Kidney tubule cell (primary cell): ENCODE results near the gene TOX3.

Source experiments
- DNase-seq: peaks from one replicate; pipeline ENCODE4 v3.0.0-alpha.2; 2018; ENCODE audit warnings: low spot score

Gene TOX3

DNA sequence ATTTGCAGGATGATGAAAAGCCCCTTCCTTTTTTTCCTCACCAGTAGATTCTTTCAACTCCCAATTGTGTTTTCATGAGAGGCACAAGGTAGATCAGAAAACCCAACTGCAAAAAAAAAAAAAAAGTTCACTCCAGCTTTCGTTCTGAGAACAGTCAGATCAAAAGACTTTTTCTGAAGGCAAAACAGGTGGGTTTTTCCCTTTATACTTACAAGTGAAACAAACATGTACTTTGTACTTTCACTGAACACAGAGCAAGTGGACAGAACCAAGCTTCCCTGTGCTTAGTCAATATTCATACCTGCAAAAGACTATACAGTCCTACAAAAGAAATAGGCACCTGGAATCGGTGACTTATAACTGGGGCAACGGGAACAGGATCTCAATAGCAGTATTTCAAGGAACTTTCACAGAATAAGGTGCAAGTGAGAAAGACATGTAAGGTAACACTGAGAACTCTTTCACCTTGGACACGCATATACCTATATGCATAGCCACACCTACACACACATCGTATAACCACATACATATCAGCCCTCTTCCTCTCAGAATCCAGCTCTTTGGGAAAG is 54.1 kb downstream of the TOX3 start:
- DNase-seq: no peak

DNA sequence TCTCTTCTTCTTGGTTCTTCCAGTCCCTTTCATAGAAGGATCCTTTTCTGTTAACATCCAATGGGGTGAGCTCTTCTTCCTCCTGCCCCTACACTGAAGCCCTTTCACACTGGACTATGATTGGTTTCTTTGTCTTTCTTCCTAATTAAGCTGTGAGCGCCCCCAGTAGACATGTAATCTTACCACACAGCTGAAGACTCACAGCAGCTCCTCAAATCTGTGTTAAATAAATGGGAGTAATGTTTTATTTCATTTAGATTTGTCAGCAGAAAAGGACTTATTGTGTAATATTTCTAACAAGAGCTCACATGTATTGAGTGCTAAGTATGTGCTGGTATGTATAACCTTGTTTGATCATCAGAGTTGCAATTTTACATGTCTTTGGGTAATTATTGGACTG is 55.7 kb downstream of the TOX3 start:
- no peak for DNase-seq

- no peak for DNase-seq
Measured at GRCh38 chr16:52489894-52490293, 57.0 kb downstream of the TOX3 start.

GRCh38 chr16:52488837-52489289 is 58.1 kb downstream of the TOX3 start:
- DNase-seq: no peak

DNA sequence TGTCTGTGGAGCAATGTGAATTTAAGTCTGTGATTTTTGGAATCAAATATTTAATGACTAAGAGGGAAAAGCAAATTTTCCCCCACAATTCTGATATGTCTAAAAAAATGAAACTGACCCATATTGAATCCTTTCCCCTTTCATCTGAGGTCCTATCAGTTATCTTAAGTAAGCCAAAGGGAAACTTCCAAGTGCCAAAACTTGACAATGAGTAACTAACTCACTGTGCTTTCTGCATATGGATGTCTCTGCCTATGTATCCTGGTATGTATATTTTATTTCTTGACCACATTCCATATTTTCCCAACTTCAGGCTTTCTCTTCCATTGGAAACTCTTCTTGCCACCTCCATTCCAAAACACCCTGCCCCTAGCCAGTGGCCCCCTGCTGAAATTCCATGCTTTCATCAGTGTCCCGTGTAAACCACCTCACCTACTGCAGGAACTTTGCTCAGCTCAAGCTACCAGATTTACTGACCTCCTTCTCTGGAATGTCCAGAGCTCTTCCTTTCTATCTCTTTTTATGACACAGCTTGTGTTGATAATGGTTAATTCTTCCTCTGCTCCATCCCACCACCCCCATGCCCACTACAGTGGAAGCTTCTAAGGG is 59.0 kb downstream of the TOX3 start:
- DNase-seq: no peak

DNA sequence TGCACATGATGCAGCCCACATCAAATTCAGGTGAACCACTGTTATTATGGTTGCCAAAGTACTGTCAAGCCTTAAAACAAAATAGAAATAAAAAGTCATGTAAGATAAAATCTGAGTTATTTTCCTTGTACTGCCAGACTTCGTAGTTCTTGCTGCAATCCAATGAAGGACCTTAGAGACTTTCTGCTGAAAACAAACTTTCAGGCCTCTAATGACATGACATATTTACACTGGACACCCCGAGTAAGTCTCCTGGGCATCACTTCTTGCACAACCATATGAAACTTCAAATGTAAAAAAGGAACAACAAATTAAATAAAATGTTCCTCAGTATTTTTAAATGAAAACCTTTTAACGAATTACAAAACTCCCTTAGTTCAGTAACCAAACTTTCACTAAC is 66.7 kb downstream of the TOX3 start:
- no peak for DNase-seq

DNA sequence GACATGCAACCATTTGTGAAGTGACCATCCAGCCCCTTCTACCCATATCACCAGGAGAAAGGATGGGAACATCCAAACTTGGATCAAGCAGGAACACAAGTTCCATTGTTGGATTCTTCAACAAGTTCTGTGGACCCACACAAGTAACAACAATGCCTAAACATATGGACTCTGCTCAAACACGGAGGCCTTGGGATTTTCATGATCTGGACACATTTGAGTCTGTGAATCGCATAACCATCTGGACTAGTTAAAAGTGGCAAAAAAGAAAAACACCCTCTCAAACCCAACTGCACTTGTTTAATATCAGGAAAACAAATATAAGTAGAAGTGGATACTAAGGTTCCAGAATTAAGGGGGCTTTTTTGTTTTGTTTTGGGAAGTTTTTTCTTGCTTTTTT is 70.8 kb downstream of the TOX3 start:
- DNase-seq: no peak

DNA sequence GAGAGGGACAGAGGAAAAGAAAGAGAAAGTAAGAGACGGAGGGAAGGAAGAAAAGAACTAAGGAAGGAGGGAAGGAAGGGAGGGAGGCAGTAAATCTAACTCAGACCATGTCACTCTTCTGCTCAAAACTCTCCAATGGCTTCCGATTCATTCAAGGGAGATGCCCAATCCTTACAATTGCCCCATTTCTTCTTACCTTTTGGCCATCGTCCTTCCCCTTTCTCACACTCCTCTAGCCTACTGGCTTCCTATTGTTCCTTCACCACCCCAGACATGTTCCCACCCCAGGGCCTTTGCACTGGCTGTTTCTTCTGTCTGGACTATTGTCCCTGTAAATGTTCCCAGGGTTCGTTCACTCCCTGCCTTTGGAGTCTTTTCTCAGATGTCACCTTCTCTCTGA is 72.3 kb downstream of the TOX3 start:
- DNase-seq: no peak

DNA sequence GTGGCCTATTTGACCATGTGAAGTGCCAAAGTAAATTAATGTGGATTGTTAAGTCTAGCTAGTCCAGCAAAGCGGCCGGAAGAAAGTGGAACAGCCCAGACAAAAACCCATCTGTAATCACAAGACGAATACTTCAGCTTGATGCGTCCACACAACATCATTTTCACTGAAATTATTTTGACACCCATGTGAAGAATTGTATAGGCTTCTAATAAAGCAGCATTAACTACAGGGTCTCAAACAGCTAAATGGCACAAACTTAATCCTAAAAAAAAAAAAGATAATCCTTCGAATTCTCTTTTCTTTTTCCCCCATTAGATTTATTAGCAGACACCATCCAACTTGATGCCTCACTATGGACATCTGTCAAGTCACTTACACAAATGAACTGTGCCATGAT is 73.8 kb downstream of the TOX3 start:
- DNase-seq: no peak

GRCh38 chr16:52471650-52472370 is 75.1 kb downstream of the TOX3 start:
- peak; percentile 33 for DNase-seq

GRCh38 chr16:52470585-52470984 is 76.4 kb downstream of the TOX3 start:
- DNase-seq: no peak

- peak; percentile 64 for DNase-seq
Measured at GRCh38 chr16:52469775-52470174, 77.2 kb downstream of the TOX3 start.

DNA sequence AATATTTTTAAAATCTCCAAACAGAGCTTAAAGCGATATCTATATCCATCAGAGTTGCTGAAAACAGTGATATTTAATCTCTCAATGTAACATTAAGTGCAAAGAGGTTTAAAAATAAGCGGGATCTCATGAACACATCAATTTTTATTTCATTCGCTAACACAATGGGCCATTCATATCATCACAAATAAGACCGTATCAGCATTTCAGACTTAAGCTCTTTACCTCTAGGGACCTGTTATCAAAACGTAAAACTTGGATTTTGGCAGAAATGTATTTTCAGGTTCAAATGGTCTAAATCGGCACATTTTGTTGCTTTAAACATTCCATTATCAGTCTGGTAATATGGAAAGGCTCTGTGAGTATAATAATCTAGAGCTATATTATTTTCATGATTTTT is 77.9 kb downstream of the TOX3 start:
- no peak for DNase-seq

DNA sequence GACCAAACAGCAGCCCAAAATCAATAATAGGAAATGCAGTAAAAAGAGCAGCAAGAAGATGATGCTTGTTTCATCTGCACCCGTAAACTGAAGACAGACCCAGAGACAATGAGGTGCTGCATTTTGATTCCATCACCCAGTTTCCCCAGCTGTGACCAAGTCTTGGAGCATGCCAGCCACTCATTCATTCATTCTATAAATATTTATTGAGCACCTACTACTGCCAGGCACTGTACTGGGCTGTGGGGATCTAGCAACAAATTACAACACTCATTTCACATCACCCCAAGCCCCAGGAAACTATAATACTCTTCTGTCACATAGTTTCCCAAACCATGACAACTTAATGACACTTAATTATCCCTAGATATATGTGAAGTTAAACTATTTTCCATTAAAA is 79.2 kb downstream of the TOX3 start:
- no peak for DNase-seq

- no peak for DNase-seq
Measured at GRCh38 chr16:52466994-52467393, 79.9 kb downstream of the TOX3 start.

DNA sequence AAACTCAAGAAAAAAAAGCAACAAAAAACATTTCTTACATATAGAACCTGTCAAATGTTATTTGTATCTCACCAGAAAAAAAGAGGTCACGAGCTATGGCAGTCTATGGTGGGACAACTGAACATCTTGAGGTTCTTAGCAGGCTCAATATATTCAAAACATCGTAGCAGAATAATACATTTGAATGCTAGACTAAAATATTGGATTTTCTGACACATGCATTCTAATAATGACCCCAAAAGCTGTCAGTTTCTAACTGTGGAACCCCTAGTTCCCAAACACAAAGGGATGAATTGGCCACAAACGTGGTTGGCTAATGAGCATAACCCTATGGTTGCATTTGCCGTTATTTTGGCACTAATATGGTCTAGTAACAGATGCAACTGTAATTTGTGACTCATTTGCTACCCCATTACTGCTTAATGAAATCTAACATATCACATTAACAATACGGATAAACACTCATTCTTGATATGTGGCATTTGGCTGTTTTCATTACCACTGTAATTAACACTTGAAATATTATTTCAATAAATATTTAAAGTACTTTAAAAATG is 81.2 kb downstream of the TOX3 start:
- no peak for DNase-seq

DNA sequence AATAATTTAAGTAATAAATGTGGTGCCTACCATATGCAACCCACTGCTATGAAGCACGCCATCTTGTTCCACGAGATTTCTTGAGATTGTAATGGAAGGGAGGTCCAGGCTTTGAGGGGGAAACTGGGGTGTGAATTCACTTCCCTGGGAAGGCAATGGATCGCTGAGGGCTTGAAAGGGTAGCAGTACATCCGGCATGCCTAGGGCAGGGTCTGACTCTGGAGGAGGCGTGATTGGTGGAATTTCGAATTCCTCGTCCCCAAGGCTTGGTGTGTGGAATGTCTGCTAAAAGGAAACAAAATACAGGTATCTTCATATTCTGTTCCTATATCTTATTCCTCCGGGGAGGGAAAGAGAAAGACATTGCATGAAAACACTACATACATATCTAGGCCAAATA is 83.0 kb downstream of the TOX3 start:
- no peak for DNase-seq

GRCh38 chr16:52462816-52463215 is 84.1 kb downstream of the TOX3 start:
- no peak for DNase-seq

GRCh38 chr16:52460639-52461178 is 86.2 kb downstream of the TOX3 start:
- DNase-seq: no peak

DNA sequence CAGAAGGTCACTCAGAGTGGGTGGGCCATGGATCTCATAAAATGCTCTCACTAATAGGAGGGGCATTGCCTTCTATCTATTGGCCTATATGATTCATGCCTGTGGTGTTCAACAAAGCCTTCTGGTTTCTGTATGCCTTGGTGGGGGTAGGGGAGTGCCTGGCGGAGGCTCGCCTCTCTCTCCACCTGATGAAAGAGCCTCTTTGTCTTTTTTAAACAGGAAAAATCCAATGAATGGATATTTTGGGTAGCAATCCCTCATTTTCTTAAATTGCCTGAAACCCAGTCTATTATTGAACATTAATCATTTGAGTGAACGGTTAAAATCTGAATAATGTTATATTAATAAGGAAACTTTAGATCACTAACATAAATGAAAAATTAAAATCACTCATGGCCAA is 90.6 kb downstream of the TOX3 start:
- DNase-seq: peak; percentile 30

- DNase-seq: no peak
Measured at GRCh38 chr16:52455549-52456277, 91.2 kb downstream of the TOX3 start.

DNA sequence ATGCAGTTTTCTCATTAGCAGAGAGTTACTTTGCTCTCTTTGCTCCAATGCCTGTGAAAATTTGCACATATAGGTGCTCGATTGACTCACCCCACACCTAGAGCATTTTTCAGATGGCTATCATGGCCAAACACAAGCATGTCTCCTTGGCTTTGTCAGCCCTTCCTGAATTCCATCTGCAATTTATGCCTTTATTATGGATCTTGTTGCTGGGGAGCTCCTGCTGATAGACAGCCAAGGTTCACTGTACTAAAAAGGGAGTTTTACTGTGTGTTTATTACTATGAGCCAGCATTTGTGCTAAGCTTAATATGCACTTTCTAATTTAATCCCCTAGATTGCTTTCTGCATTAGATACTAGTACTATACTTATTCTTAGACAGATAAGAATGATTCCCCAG is 93.3 kb downstream of the TOX3 start:
- DNase-seq: peak; percentile 48
